ENCODE data around the gene ITPR2.
"Not testable (repeated sequence)": the region's sequence is repeated elsewhere in the genome, so short reads cannot be mapped to it uniquely, and the experiment has no call there.

ITPR2 gene

GRCh38 chr12:26832822-26833742 is at the start of gene ITPR2:
ITPR2 (minus strand) TSS chr12:26833194; CDS start chr12:26832781, 413 bp downstream.
- peak; percentile 74 for DNase-seq

- no peak for DNase-seq
Observed at GRCh38 chr12:26880625-26881024, 47.6 kb upstream of the ITPR2 start.

- DNase-seq: peak; percentile 82
Observed at GRCh38 chr12:26878661-26879119, 45.7 kb upstream of the ITPR2 start.

- no peak for DNase-seq
Observed at GRCh38 chr12:26874501-26875296, 41.7 kb upstream of the ITPR2 start.

- no peak for DNase-seq
Observed at GRCh38 chr12:26872625-26873024, 39.6 kb upstream of the ITPR2 start.

- no peak for DNase-seq
Observed at GRCh38 chr12:26871985-26872384, 39.0 kb upstream of the ITPR2 start.

GRCh38 chr12:26870491-26871419 is 37.8 kb upstream of the ITPR2 start:
- DNase-seq: no peak

GRCh38 chr12:26869908-26870459 is 37.0 kb upstream of the ITPR2 start:
- DNase-seq: no peak

GRCh38 chr12:26869104-26869494 is 36.1 kb upstream of the ITPR2 start:
- DNase-seq: no peak

GRCh38 chr12:26868447-26869103 is 35.6 kb upstream of the ITPR2 start:
- no peak for DNase-seq

- DNase-seq: no peak
Observed at GRCh38 chr12:26867080-26867479, 34.1 kb upstream of the ITPR2 start.

GRCh38 chr12:26863515-26863914 is 30.5 kb upstream of the ITPR2 start:
- DNase-seq: no peak

- not testable (repeated sequence) for DNase-seq
Observed at GRCh38 chr12:26862787-26863186, 29.8 kb upstream of the ITPR2 start.

GRCh38 chr12:26861690-26862089 is 28.7 kb upstream of the ITPR2 start:
- DNase-seq: no peak

GRCh38 chr12:26857465-26858176 is 24.6 kb upstream of the ITPR2 start:
- DNase-seq: no peak

GRCh38 chr12:26855337-26855736 is 22.3 kb upstream of the ITPR2 start:
- DNase-seq: no peak

GRCh38 chr12:26854031-26854390 is 21.0 kb upstream of the ITPR2 start:
- DNase-seq: no peak

- peak; percentile 67 for DNase-seq
Observed at GRCh38 chr12:26853303-26854030, 20.5 kb upstream of the ITPR2 start.

GRCh38 chr12:26851031-26851809 is 18.2 kb upstream of the ITPR2 start:
- no peak for DNase-seq

All from NCI-H1694 (cell line).